GM12878 (cell line): ENCODE measurements around the gene SLC7A1. TPM values are rescaled to one million over a fixed set of nuclear protein-coding genes. Genes with fewer than 3 reads are reported as not detected.

Experiments
- ATAC-seq: fragments of 200-7000 bp; cut with Tn5 transposase; 3 replicates; pipeline ENCODE4 v1.9.1; 2020; ENCODE audit warnings: mild to moderate bottlenecking, moderate library complexity
- BruUV-seq: library from RNA; stranded (reverse); fragments of 400-500 nt; replicated peaks from 2 replicates; lab custom pipeline; 2021; lab: Mats Ljungman, UMichigan
- CTCF ChIA-PET: fragments of 300-600 bp; sonication (Branson Sonifier 250); formaldehyde crosslinking; extraction: SDS; loops from one replicate; lab custom pipeline; 2021; ENCODE audit warnings: inconsistent platforms; lab: Yijun Ruan, JAX
- POLR2A ChIA-PET: fragments of 350-600 bp; formaldehyde crosslinking; extraction: SDS; loops from one replicate; lab custom pipeline; 2021; ENCODE audit warnings: inconsistent platforms; lab: Charles Lee
- RAD21 ChIA-PET: fragments of 300-600 bp; sonication (Branson Sonifier 250); formaldehyde crosslinking; loops from one replicate; lab custom pipeline; 2023; ENCODE audit warnings: antibody characterized with exemption; ENCODE audit not compliant: unreplicated experiment; lab: Charles Lee
- SMC1A ChIA-PET: fragments of 300-600 bp; sonication (Branson Sonifier 250); formaldehyde crosslinking; loops from one replicate; lab custom pipeline; 2023; ENCODE audit not compliant: unreplicated experiment, uncharacterized antibody; lab: Charles Lee
- DNase-seq: peaks from one replicate; pipeline ENCODE4 v3.0.0-alpha.2; 2011; ENCODE audit warnings: low read depth, low spot score
- FAIRE-seq: peaks from 3 replicates; lab custom pipeline; 2011; peaks lifted over from hg19 to GRCh38; lab: Jason Lieb, UNC
- H2AFZ ChIP-seq: 2 replicates; pipeline ENCODE4 v1.6.0; 2011; ENCODE audit warnings: low read depth, low read length, control low read depth; ENCODE audit not compliant: control insufficient read depth
- H3K27ac ChIP-seq: 2 replicates; pipeline ENCODE4 v1.5.1; 2011; ENCODE audit warnings: control low read depth; ENCODE audit not compliant: control insufficient read depth, insufficient read depth
- H3K27me3 ChIP-seq, 2 experiments: replicated peaks in 1 of 2; 2 replicates each; pipeline versions ENCODE4 v1.6.0 to v1.6.1; 2011; ENCODE audit warnings: low read length in 1 of 2; ENCODE audit not compliant: control insufficient read depth in 2 of 2, insufficient read depth in 2 of 2
- H3K36me3 ChIP-seq, 2 experiments: 2 replicates each; pipeline ENCODE4 v1.5.1; 2011; ENCODE audit warnings: low read length in 1 of 2; ENCODE audit not compliant: control insufficient read depth in 2 of 2, insufficient read depth in 2 of 2
- H3K4me1 ChIP-seq: 2 replicates; pipeline ENCODE4 v1.6.1; 2011; ENCODE audit warnings: mild to moderate bottlenecking, low read length, moderate library complexity, mixed read lengths; ENCODE audit not compliant: control insufficient read depth, insufficient read depth
- H3K4me2 ChIP-seq: 2 replicates; pipeline ENCODE4 v1.6.0; 2011; ENCODE audit warnings: control low read depth; ENCODE audit not compliant: control insufficient read depth, insufficient read depth
- H3K4me3 ChIP-seq: fragments of 200-600 bp; sonication (generic); 2 replicates; pipeline ENCODE4 v1.5.1; 2016
- H3K79me2 ChIP-seq: 2 replicates; pipeline ENCODE4 v1.6.0; 2011; ENCODE audit warnings: low read length; ENCODE audit not compliant: control insufficient read depth, insufficient read depth
- H3K9ac ChIP-seq: 2 replicates; pipeline ENCODE4 v1.8.0; 2011; ENCODE audit warnings: low read length, control low read depth, mixed read lengths; ENCODE audit not compliant: control insufficient read depth, insufficient read depth
- H3K9me3 ChIP-seq: replicated peaks from 3 replicates; pipeline ENCODE4 v1.5.1; 2011; ENCODE audit warnings: mild to moderate bottlenecking, low read length; ENCODE audit not compliant: control insufficient read depth, insufficient read depth
- H4K20me1 ChIP-seq: 2 replicates; pipeline ENCODE4 v1.6.0; 2011; ENCODE audit not compliant: control insufficient read depth, insufficient read depth
- CBX5 ChIP-seq: sonication (generic); IDR thresholded peaks from 2 replicates; pipeline ENCODE4 v1.6.1; 2016; ENCODE audit warnings: low read depth, moderate library complexity, mild to moderate bottlenecking, inconsistent platforms
- CTCF ChIP-seq, 3 experiments: IDR thresholded peaks in 2 of 3; conservative IDR thresholded peaks in 1 of 3; 2 replicates each; pipeline ENCODE4 v1.5.1; 2011; ENCODE audit warnings: low read depth in 3 of 3, low read length in 3 of 3, mild to moderate bottlenecking in 3 of 3, control low read depth in 2 of 3, moderate library complexity in 2 of 3, inconsistent platforms in 1 of 3, mixed read lengths in 1 of 3; ENCODE audit not compliant: control insufficient read depth in 2 of 3, insufficient read depth in 1 of 3; ENCODE audit errors: extremely low read depth in 1 of 3
- FOXM1 ChIP-seq: IDR thresholded peaks from 2 replicates; pipeline ENCODE4 v1.6.1; 2012; ENCODE audit warnings: low read depth, mild to moderate bottlenecking, inconsistent platforms, low read length, moderate library complexity
- IKZF2 ChIP-seq, 2 experiments: fragments of 450-650 bp; IDR thresholded peaks; 2 replicates each; pipeline ENCODE4 v1.6.1; 2017; ENCODE audit warnings: mild to moderate bottlenecking in 2 of 2, moderate library complexity in 2 of 2
- NFYA ChIP-seq: IDR thresholded peaks from 2 replicates; pipeline ENCODE4 v1.6.1; 2011; ENCODE audit warnings: low read depth, mild to moderate bottlenecking, low read length, improper control_type of control experiment, borderline replicate concordance
- NR2C1 ChIP-seq: fragments of 450-650 bp; IDR thresholded peaks from 2 replicates; pipeline ENCODE4 v1.6.1; 2017; ENCODE audit warnings: antibody characterized with exemption, mild to moderate bottlenecking, moderate library complexity
- RELB ChIP-seq: fragments of 450-650 bp; IDR thresholded peaks from 2 replicates; pipeline ENCODE4 v1.6.1; 2017; ENCODE audit warnings: low read depth, mild to moderate bottlenecking, moderate library complexity
- REST ChIP-seq: IDR thresholded peaks from 2 replicates; pipeline ENCODE4 v1.6.1; 2012; ENCODE audit warnings: mild to moderate bottlenecking, low read depth, low read length
- SMC3 ChIP-seq: IDR thresholded peaks from 2 replicates; pipeline ENCODE4 v1.6.1; 2011; ENCODE audit warnings: low read length, improper control_type of control experiment, borderline replicate concordance
- SP1 ChIP-seq: IDR thresholded peaks from one replicate; pipeline ENCODE4 v1.6.1; 2011; ENCODE audit warnings: low read depth, low read length
- TBL1XR1 ChIP-seq: IDR thresholded peaks from 2 replicates; pipeline ENCODE4 v1.6.1; 2012; ENCODE audit warnings: low read depth, low read length, improper control_type of control experiment
- ZBTB40 ChIP-seq: fragments of 450-650 bp; IDR thresholded peaks from 2 replicates; pipeline ENCODE4 v1.6.1; 2016; ENCODE audit warnings: mild to moderate bottlenecking, moderate library complexity, borderline replicate concordance
- ZNF24 ChIP-seq: fragments of 450-650 bp; IDR thresholded peaks from 2 replicates; pipeline ENCODE4 v1.6.1; 2017; ENCODE audit warnings: antibody characterized with exemption, mild to moderate bottlenecking
- ZSCAN29 ChIP-seq: fragments of 450-650 bp; IDR thresholded peaks from 2 replicates; pipeline ENCODE4 v1.6.1; 2017; ENCODE audit warnings: mild to moderate bottlenecking, moderate library complexity
- WGBS: methylation state at CpG from one replicate; pipeline ENCODE4 v1.1.6; 2016; ENCODE audit warnings: low lambda C conversion rate; ENCODE audit not compliant: insufficient replicate concordance, insufficient coverage; ENCODE audit errors: missing lambda C conversion rate; 5-methylcytosine and 5-hydroxymethylcytosine counted together
- in situ Hi-C: fragments of 300-500 bp; cut with MboI; formaldehyde crosslinking; loops from 9 replicates; pipeline ENCODE4 v1.14.3; 2018; ENCODE audit warnings: mixed read lengths
- intact Hi-C: fragments of 100-400 bp; cut with micrococcal nuclease; formaldehyde crosslinking; loops from one replicate; pipeline ENCODE4 v1.14.2; 2022; ENCODE audit not compliant: unreplicated experiment
- polyA plus RNA-seq, 11 experiments: library from polyadenylated mRNA; depleted of rRNA in 4 of 11; unstranded in 6 of 11; stranded (reverse) in 5 of 11; fragments of >200 nt; fragmentation: Nextera tagmentation in 4 of 11; fragmentation: Illumina TruSeq in 1 of 11; extraction: Ambion mirVana in 4 of 11; extraction: Trizol in 1 of 11; gene quantifications; 1 replicate in 1 of 11; 2 replicates in 10 of 11; pipeline versions ENCODE4 v1.2.1 to v1.2.3, GENCODE V29; 2011 to 2016; ENCODE audit warnings: inconsistent platforms in 2 of 11, missing spikeins in 2 of 11, low read depth in 1 of 11
- total RNA-seq, 4 experiments: library from RNA; depleted of rRNA in 3 of 4; stranded (reverse); fragments of >200 nt in 3 of 4; fragmentation: Illumina TruSeq in 1 of 4; extraction: Trizol in 1 of 4; gene quantifications; 2 replicates each; pipeline versions ENCODE4 v1.2.1 to v1.2.3, GENCODE V29; 2013 to 2021

Gene SLC7A1
- total and polyA plus RNA-seq, 10 of the 15 experiments (the other 5 are each of a cell fraction or from before 2014, with no cell fraction given) = 6.4 to 91.7 (median 23.4) TPM

- in situ Hi-C loops (no loop called here), intact Hi-C loops (no loop called here)
- ChIA-PET CTCF (interaction anchor here (0.9 kb wide), 1 partner anchor 16 kb away, joined by 4 read pairs; no protein-coding TSS in a partner anchor), POLR2A (no interaction called here), RAD21 (no interaction called here), SMC1A (no interaction called here)
- Histone ChIP-seq H3K4me1 (no peaks in the 10 kb centered on the region), H3K36me3 (peaks cover 28 to 39% of the 10 kb centered on the region in 2 experiments), H3K27me3 (no peaks in the 10 kb centered on the region), H2AFZ (no peak overlapping the region), H3K9ac (no peak overlapping the region), H3K27ac (no peak overlapping the region), H3K4me2 (no peak overlapping the region), H3K79me2 (no peaks in the 10 kb centered on the region), H3K9me3 (no peaks in the 10 kb centered on the region), H4K20me1 (no peaks in the 10 kb centered on the region), H3K4me3 (no peak overlapping the region)
- no TSS peak for BruUV-seq
- 98% methylated on average over 17 of the region's 17 CpGs for WGBS
- FAIRE-seq (no peak), ATAC-seq (no peak), DNase-seq (no peak)
- TF ChIP-seq ZSCAN29 (no peak), ZBTB40 (no peak), RELB (no peak), REST (no peak), SP1 (no peak), CBX5 (no peak), NFYA (no peak), ZNF24 (no peak), TBL1XR1 (no peak), IKZF2 (IDR thresholded peaks at IDR 0.05) (no peak), CTCF (IDR thresholded peaks at IDR 0.05 in 2 of 3, conservative IDR thresholded peaks at IDR 0.05 in 1 of 3; ENCODE audit: control insufficient read depth in 2 of 3, extremely low read depth in 1 of 3, insufficient read depth in 1 of 3, low read depth in 3 of 3, low read length in 3 of 3) (no peak), FOXM1 (no peak), NR2C1 (no peak), SMC3 (no peak)
These were observed 71.3 kb downstream of the SLC7A1 start for GRCh38 chr13:29524176-29524575.
